WTC11 (cell line): ENCODE data around the gene CREBRF. TPM values are rescaled to one million over a fixed set of nuclear protein-coding genes. Genes with fewer than 3 reads are reported as not detected.

Source experiments
- ATAC-seq: fragments of 200-7000 bp; cut with Tn5 transposase; 2 replicates; pipeline ENCODE4 v1.10.0; 2021; ENCODE audit warnings: mild to moderate bottlenecking, moderate library complexity
- CTCF ChIA-PET: fragments of 300-600 bp; sonication (Branson Sonifier 250); formaldehyde crosslinking; loops from one replicate; lab custom pipeline; 2021; ENCODE audit warnings: antibody characterized with exemption; lab: Charles Lee
- POLR2A ChIA-PET: fragments of 350-600 bp; sonication (Branson Sonifier 250); formaldehyde crosslinking; loops from one replicate; lab custom pipeline; 2021; ENCODE audit warnings: antibody characterized with exemption; lab: Charles Lee
- DNase-seq: peaks from one replicate; pipeline ENCODE4 v3.0.0; 2021; ENCODE audit warnings: low spot score
- H3K27ac Mint-ChIP-seq: 2 replicates; pipeline ENCODE4 v1.8.0; 2021; ENCODE audit warnings: mixed read lengths
- H3K27me3 Mint-ChIP-seq: 2 replicates; pipeline ENCODE4 v1.8.0; 2021; ENCODE audit warnings: low read depth, mild to moderate bottlenecking, moderate library complexity, mixed read lengths
- H3K36me3 Mint-ChIP-seq: 2 replicates; pipeline ENCODE4 v1.8.0; 2021; ENCODE audit warnings: mixed read lengths
- H3K4me1 Mint-ChIP-seq: 2 replicates; pipeline ENCODE4 v1.8.0; 2022; ENCODE audit warnings: mixed read lengths
- H3K4me3 Mint-ChIP-seq: 2 replicates; pipeline ENCODE4 v1.8.0; 2021; ENCODE audit warnings: mild to moderate bottlenecking, moderate library complexity, mixed read lengths
- H3K9me3 Mint-ChIP-seq: 2 replicates; pipeline ENCODE4 v1.8.0; 2021; ENCODE audit warnings: mixed read lengths
- EMX1 ChIP-seq: fragments of 250-450 bp; sonication (Bioruptor Pico); IDR thresholded peaks from 2 replicates; pipeline ENCODE4 v1.8.0; 2021; ENCODE audit warnings: mild to moderate bottlenecking
- ETV6 ChIP-seq: sonication (generic); formaldehyde crosslinking; IDR thresholded peaks from 2 replicates; pipeline ENCODE4 v1.8.1; 2022; ENCODE audit warnings: mild to moderate bottlenecking, missing genetic modification reagents
- FOXJ3 ChIP-seq: sonication (generic); formaldehyde crosslinking; IDR thresholded peaks from 2 replicates; pipeline ENCODE4 v1.9.0; 2021; ENCODE audit warnings: missing genetic modification reagents, mild to moderate bottlenecking, borderline replicate concordance
- GRHL2 ChIP-seq: fragments of 250-450 bp; sonication (Bioruptor Pico); IDR thresholded peaks from 2 replicates; pipeline ENCODE4 v1.8.0; 2022; ENCODE audit warnings: mild to moderate bottlenecking, moderate library complexity; ENCODE audit not compliant: insufficient replicate concordance, severe bottlenecking
- JUN ChIP-seq: sonication (generic); formaldehyde crosslinking; IDR thresholded peaks from 2 replicates; pipeline ENCODE4 v1.8.0; 2023; ENCODE audit warnings: mild to moderate bottlenecking, missing genetic modification reagents
- NFATC4 ChIP-seq: fragments of 250-450 bp; sonication (Bioruptor Pico); IDR thresholded peaks from 2 replicates; pipeline ENCODE4 v1.9.0; 2021; ENCODE audit warnings: mild to moderate bottlenecking
- NR3C1 ChIP-seq: sonication (generic); formaldehyde crosslinking; conservative IDR thresholded peaks from 2 replicates; pipeline ENCODE4 v1.8.1; 2023; ENCODE audit warnings: low read depth, mild to moderate bottlenecking, missing genetic modification reagents
- SMAD4 ChIP-seq: sonication (generic); formaldehyde crosslinking; IDR thresholded peaks from 2 replicates; pipeline ENCODE4 v1.8.0; 2022; ENCODE audit warnings: mild to moderate bottlenecking, missing genetic modification reagents
- SOX15 ChIP-seq: fragments of 250-450 bp; sonication (Bioruptor Pico); IDR thresholded peaks from 2 replicates; pipeline ENCODE4 v1.9.0; 2021; ENCODE audit warnings: mild to moderate bottlenecking
- TEAD1 ChIP-seq: sonication (generic); formaldehyde crosslinking; IDR thresholded peaks from 2 replicates; pipeline ENCODE4 v1.8.0; 2022; ENCODE audit warnings: mild to moderate bottlenecking, missing genetic modification reagents
- ZBTB21 ChIP-seq: sonication (generic); formaldehyde crosslinking; IDR thresholded peaks from 2 replicates; pipeline ENCODE4 v1.8.1; 2023; ENCODE audit warnings: mild to moderate bottlenecking, missing genetic modification reagents, borderline replicate concordance
- ZNF138 ChIP-seq: sonication (generic); formaldehyde crosslinking; conservative IDR thresholded peaks from 2 replicates; pipeline ENCODE4 v1.8.1; 2022; ENCODE audit warnings: mild to moderate bottlenecking, moderate library complexity, missing genetic modification reagents
- ZNF232 ChIP-seq: sonication (generic); formaldehyde crosslinking; IDR thresholded peaks from 2 replicates; pipeline ENCODE4 v1.8.0; 2022; ENCODE audit warnings: mild to moderate bottlenecking, missing genetic modification reagents
- ZNF396 ChIP-seq: fragments of 250-450 bp; sonication (Bioruptor Pico); IDR thresholded peaks from 2 replicates; pipeline ENCODE4 v1.8.0; 2021; ENCODE audit warnings: mild to moderate bottlenecking, moderate library complexity, borderline replicate concordance
- total RNA-seq: library from RNA; stranded (reverse); gene quantifications from 3 replicates; pipeline ENCODE4 v1.2.3, GENCODE V29; 2021
- TF ChIP-seq, protein P1 (sequence below): fragments of 250-450 bp; sonication (Bioruptor Pico); IDR thresholded peaks from 2 replicates; pipeline ENCODE4 v1.8.0; 2021; ENCODE audit warnings: mild to moderate bottlenecking
- TF ChIP-seq, protein P2 (sequence below): fragments of 250-450 bp; sonication (Bioruptor Pico); IDR thresholded peaks from 2 replicates; pipeline ENCODE4 v1.9.0; 2021; ENCODE audit warnings: moderate library complexity, mild to moderate bottlenecking, inconsistent platforms, borderline replicate concordance
- TF ChIP-seq, protein P3 (sequence below): sonication (generic); formaldehyde crosslinking; conservative IDR thresholded peaks from 2 replicates; pipeline ENCODE4 v1.8.1; 2023; ENCODE audit warnings: mild to moderate bottlenecking, low read depth, missing genetic modification reagents, moderate library complexity
- TF ChIP-seq, protein P4 (sequence below): sonication (generic); formaldehyde crosslinking; IDR thresholded peaks from 2 replicates; pipeline ENCODE4 v1.8.1; 2022; ENCODE audit warnings: mild to moderate bottlenecking, missing genetic modification reagents, moderate library complexity, borderline replicate concordance

The CREBRF gene
- total RNA-seq, 1 experiment from 2014 or later = 5.7 TPM

DNA sequence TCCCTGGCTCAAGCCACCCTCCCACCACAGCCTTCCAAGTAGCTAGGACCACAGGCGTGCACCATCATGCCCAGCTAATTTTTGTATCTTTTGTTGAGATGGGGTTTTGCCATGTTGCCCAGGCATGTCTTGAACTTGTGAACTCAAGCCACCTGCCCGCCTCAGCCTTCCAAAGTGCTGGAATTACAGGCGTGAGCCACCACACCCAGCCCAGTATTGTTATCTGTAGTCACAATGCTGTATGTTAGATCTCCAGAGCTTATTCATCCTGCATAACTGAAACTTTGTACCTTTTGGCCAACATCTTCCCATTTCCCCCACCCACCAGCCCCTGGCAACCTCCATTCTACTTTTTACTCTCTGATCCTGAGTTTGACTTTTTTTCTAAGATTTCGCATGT lies 37.5 kb downstream of the CREBRF start:
- no peak for DNase-seq

DNA sequence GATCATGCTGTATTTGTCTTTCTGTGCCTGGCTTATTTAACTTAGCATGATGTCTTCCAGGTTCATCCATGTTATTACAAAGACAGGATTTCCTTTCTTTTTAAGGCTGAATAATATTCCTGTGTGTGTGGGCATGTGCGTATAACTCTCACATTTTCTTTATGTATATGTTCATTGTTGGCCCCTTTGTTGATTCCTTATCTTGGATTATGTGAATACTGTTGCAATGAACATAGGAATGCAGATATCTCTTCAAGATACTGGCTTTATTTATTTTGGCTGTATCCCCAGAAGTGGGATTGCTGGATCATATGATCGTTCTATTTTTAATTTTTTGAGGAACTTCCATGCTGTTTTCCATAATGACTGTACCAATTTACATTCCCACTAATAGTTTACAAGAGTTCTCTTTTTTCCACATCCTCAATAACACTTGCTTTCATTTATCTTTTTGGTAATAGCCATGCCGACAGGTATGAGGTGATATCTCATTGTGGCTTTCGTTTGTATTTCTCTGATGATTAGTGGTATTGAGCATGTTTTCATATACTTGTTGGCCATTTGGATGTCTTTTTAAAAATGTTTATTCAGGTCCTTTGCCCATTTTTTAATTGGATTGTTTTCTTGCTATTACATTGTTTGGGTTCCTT lies 38.0 kb downstream of the CREBRF start:
- no peak for ATAC-seq
- Mint-ChIP-seq H3K36me3 (no peaks in the 10 kb centered on the region), H3K27ac (no peak overlapping the region), H3K9me3 (peaks cover 4% of the 10 kb centered on the region), H3K4me1 (no peaks in the 10 kb centered on the region), H3K4me3 (no peak overlapping the region)
- CTCF ChIA-PET = no interaction called here
- POLR2A ChIA-PET = no interaction called here
- no peak for TF ChIP-seq ZBTB21
- no peak for TF ChIP-seq ZNF396 (CRISPR knock-in tag)
- TF ChIP-seq, protein P1, sequence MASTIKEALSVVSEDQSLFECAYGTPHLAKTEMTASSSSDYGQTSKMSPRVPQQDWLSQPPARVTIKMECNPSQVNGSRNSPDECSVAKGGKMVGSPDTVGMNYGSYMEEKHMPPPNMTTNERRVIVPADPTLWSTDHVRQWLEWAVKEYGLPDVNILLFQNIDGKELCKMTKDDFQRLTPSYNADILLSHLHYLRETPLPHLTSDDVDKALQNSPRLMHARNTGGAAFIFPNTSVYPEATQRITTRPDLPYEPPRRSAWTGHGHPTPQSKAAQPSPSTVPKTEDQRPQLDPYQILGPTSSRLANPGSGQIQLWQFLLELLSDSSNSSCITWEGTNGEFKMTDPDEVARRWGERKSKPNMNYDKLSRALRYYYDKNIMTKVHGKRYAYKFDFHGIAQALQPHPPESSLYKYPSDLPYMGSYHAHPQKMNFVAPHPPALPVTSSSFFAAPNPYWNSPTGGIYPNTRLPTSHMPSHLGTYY (CRISPR knock-in tag) = no peak
- no peak for TF ChIP-seq FOXJ3 (CRISPR knock-in tag)
- TF ChIP-seq, protein P2, sequence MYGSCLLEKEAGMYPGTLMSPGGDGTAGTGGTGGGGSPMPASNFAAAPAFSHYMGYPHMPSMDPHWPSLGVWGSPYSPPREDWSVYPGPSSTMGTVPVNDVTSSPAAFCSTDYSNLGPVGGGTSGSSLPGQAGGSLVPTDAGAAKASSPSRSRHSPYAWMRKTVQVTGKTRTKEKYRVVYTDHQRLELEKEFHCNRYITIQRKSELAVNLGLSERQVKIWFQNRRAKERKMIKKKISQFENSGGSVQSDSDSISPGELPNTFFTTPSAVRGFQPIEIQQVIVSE (CRISPR knock-in tag) = no peak
- TF ChIP-seq ZNF232 (CRISPR knock-in tag) = no peak
- no peak for TF ChIP-seq SOX15 (CRISPR knock-in tag)
- no peak for TF ChIP-seq NFATC4 (CRISPR knock-in tag)
- TF ChIP-seq, all 79 proteins: peak for 0
- DNase-seq = no peak
- H3K27me3 Mint-ChIP-seq = no peaks in the 10 kb centered on the region

More for the DNA sequence above, 37.5 kb downstream of the CREBRF start:
- no peak overlapping the region for H3K27ac Mint-ChIP-seq
- H3K9me3 Mint-ChIP-seq = peaks cover 4% of the 10 kb centered on the region
- no peak for ATAC-seq
- no peak overlapping the region for H3K4me3 Mint-ChIP-seq
- ChIA-PET POLR2A (no interaction called here), CTCF (no interaction called here)
- no peaks in the 10 kb centered on the region for H3K4me1 Mint-ChIP-seq
- no peaks in the 10 kb centered on the region for H3K27me3 Mint-ChIP-seq
- TF ChIP-seq, protein P2 (CRISPR knock-in tag) = no peak
- TF ChIP-seq GRHL2 (CRISPR knock-in tag) (no peak), JUN (CRISPR knock-in tag) (no peak), ZNF138 (CRISPR knock-in tag) (no peak), ZNF396 (CRISPR knock-in tag) (no peak), TEAD1 (CRISPR knock-in tag) (no peak), NR3C1 (CRISPR knock-in tag) (no peak), ZBTB21 (no peak), SMAD4 (no peak), ETV6 (no peak), EMX1 (CRISPR knock-in tag) (no peak)
- TF ChIP-seq, protein P3, sequence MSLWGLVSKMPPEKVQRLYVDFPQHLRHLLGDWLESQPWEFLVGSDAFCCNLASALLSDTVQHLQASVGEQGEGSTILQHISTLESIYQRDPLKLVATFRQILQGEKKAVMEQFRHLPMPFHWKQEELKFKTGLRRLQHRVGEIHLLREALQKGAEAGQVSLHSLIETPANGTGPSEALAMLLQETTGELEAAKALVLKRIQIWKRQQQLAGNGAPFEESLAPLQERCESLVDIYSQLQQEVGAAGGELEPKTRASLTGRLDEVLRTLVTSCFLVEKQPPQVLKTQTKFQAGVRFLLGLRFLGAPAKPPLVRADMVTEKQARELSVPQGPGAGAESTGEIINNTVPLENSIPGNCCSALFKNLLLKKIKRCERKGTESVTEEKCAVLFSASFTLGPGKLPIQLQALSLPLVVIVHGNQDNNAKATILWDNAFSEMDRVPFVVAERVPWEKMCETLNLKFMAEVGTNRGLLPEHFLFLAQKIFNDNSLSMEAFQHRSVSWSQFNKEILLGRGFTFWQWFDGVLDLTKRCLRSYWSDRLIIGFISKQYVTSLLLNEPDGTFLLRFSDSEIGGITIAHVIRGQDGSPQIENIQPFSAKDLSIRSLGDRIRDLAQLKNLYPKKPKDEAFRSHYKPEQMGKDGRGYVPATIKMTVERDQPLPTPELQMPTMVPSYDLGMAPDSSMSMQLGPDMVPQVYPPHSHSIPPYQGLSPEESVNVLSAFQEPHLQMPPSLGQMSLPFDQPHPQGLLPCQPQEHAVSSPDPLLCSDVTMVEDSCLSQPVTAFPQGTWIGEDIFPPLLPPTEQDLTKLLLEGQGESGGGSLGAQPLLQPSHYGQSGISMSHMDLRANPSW (CRISPR knock-in tag) = no peak
- TF ChIP-seq, protein P4, sequence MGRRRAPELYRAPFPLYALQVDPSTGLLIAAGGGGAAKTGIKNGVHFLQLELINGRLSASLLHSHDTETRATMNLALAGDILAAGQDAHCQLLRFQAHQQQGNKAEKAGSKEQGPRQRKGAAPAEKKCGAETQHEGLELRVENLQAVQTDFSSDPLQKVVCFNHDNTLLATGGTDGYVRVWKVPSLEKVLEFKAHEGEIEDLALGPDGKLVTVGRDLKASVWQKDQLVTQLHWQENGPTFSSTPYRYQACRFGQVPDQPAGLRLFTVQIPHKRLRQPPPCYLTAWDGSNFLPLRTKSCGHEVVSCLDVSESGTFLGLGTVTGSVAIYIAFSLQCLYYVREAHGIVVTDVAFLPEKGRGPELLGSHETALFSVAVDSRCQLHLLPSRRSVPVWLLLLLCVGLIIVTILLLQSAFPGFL (CRISPR knock-in tag) = no peak
- no peaks in the 10 kb centered on the region for H3K36me3 Mint-ChIP-seq
